ENCODE results near the gene PALLD.

PALLD gene

GRCh38 chr4:168884251-168885124 is 387.6 kb downstream of the PALLD start:
- no peak for DNase-seq

GRCh38 chr4:168885400-168885799 is 388.5 kb downstream of the PALLD start:
- DNase-seq, result no peak

- DNase-seq, result no peak
Observed at GRCh38 chr4:168886351-168886750, 389.5 kb downstream of the PALLD start.

- no peak for DNase-seq
Observed at GRCh38 chr4:168887809-168888208, 391.0 kb downstream of the PALLD start.

- DNase-seq, result no peak
Observed at GRCh38 chr4:168888715-168889215, 391.9 kb downstream of the PALLD start.

- DNase-seq, result no peak
Observed at GRCh38 chr4:168891086-168891485, 394.2 kb downstream of the PALLD start.

- no peak for DNase-seq
Observed at GRCh38 chr4:168891688-168892087, 394.8 kb downstream of the PALLD start.

- no peak for DNase-seq
Observed at GRCh38 chr4:168892475-168892874, 395.6 kb downstream of the PALLD start.

GRCh38 chr4:168893205-168893604 is 396.4 kb downstream of the PALLD start:
- DNase-seq, result no peak

- no peak for DNase-seq
Observed at GRCh38 chr4:168893807-168894206, 397.0 kb downstream of the PALLD start.

GRCh38 chr4:168900080-168900479 is 403.2 kb downstream of the PALLD start:
- no peak for DNase-seq

GRCh38 chr4:168907119-168907698 is 410.4 kb downstream of the PALLD start:
- no peak for DNase-seq

GRCh38 chr4:168908093-168908492 is 411.2 kb downstream of the PALLD start:
- DNase-seq, result no peak

GRCh38 chr4:168908851-168909273 is 412.0 kb downstream of the PALLD start:
- no peak for DNase-seq

- no peak for DNase-seq
Observed at GRCh38 chr4:168914095-168914494, 417.2 kb downstream of the PALLD start.

- no peak for DNase-seq
Observed at GRCh38 chr4:168917138-168917779, 420.4 kb downstream of the PALLD start.

- DNase-seq, result no peak
Observed at GRCh38 chr4:168919706-168920324, 423.0 kb downstream of the PALLD start.

GRCh38 chr4:168920441-168921065 is 423.7 kb downstream of the PALLD start:
- no peak for DNase-seq

- no peak for DNase-seq
Observed at GRCh38 chr4:168923526-168924194, 426.8 kb downstream of the PALLD start.

GRCh38 chr4:168924667-168925066 is 427.8 kb downstream of the PALLD start:
- no peak for DNase-seq

GRCh38 chr4:168925789-168926490 is 429.1 kb downstream of the PALLD start:
- DNase-seq, result no peak

GRCh38 chr4:168928346-168928745 is 431.5 kb downstream of the PALLD start:
- DNase-seq, result no peak
